Astrocyte of the cerebellum (primary cell): ENCODE measurements around the gene NTM.

Experiments used
- DNase-seq: peaks from one replicate; pipeline ENCODE4 v3.0.0-alpha.2; 2011; ENCODE audit warnings: low read depth
- H3K4me3 ChIP-seq: 2 replicates; pipeline ENCODE4 v1.5.1; 2011; ENCODE audit warnings: mild to moderate bottlenecking, low read depth, low read length, moderate library complexity
- in situ Hi-C: cut with HindIII; loops from 2 replicates; pipeline ENCODE4 v1.10.0; 2017; ENCODE audit warnings: low sequenced_read_pairs
- TF ChIP-seq, protein P1 (sequence below): IDR thresholded peaks from 2 replicates; pipeline ENCODE4 v1.5.1; 2012; ENCODE audit warnings: low read length, low read depth, moderate library complexity, mild to moderate bottlenecking; ENCODE audit errors: missing control alignments

The NTM gene

DNA sequence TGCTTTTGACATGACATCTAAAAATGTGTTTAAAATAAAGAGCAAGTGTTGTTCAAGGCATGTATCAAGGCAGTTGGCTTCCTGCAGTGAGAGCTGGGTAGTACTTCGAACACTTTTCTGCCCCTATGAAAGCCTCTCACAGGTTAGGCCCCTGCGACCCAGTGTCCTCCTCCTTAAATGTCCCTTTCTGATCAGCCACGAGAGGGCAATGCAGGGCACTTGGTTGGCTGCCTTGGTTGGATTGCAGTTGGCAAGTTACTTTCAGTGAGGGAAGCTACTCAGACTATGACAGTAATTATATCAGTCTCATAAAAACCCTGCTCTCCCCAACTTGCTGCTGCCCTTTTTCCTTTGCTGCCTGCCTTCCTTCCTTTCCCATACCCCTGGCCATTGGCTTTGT, 743.8 kb downstream of the NTM start:
- no peak overlapping the region for H3K4me3 ChIP-seq
- TF ChIP-seq, protein P1, sequence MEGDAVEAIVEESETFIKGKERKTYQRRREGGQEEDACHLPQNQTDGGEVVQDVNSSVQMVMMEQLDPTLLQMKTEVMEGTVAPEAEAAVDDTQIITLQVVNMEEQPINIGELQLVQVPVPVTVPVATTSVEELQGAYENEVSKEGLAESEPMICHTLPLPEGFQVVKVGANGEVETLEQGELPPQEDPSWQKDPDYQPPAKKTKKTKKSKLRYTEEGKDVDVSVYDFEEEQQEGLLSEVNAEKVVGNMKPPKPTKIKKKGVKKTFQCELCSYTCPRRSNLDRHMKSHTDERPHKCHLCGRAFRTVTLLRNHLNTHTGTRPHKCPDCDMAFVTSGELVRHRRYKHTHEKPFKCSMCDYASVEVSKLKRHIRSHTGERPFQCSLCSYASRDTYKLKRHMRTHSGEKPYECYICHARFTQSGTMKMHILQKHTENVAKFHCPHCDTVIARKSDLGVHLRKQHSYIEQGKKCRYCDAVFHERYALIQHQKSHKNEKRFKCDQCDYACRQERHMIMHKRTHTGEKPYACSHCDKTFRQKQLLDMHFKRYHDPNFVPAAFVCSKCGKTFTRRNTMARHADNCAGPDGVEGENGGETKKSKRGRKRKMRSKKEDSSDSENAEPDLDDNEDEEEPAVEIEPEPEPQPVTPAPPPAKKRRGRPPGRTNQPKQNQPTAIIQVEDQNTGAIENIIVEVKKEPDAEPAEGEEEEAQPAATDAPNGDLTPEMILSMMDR: peak; percentile 44
- no peak for DNase-seq
- in situ Hi-C loops: no loop called here

DNA sequence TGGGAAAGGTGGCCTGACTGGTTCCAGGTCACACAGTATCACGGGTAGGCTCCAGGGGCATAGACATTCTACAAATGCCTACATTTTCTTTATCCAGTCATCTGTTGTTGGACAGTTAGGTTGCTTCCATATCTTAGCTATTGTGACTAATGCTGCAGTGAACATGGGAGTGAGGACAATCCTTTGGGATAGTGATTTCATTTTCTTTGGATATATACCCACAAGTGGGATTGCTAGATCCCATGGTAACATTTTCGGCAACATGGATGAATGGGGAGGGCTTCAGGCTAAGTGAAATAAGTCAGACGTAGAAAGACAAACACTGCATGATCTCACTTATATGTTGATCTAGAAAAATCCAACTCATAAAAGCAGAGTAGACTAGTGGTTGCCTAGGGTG, 744.3 kb downstream of the NTM start:
- H3K4me3 ChIP-seq: no peak overlapping the region
- in situ Hi-C loops: no loop called here
- DNase-seq: no peak
- TF ChIP-seq, protein P1: no peak

DNA sequence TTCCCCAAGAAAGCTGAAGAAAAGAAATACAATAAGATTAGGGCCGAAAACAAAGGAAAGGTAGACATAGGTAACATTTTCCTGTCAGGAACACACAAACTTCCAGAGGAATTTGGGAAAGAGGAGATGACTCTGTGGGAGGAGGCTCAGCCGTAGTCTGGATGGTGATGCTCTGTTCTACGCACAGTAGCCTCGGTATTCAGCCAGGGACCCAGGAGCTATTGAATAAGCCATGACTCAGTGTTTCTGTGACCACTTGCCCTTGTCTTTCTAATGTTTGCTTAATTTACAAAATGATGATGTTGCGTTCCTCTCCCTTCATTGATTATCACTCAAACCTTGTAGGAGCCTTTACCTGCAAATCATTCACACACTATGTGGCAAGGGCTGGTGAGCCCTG, 745.0 kb downstream of the NTM start:
- no peak for DNase-seq

DNA sequence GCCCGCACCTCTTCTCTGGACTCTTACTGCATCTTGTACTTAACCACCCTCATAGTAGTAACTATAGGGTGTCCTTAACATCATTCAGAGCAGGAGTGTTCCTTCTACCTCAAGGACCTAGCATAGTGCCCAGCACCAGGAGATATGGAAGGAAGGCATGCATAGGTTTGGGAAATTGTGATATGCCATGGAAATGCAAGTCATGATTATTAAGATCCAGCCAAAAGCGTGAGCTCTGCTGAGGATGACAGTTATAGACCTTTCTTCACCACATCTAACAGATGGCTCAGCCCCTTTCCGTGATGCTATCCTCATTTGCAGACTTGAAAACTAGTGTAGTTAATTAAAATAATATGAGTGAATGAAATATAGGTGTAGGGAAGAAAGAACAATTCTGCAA, 746.1 kb downstream of the NTM start:
- no peak overlapping the region for H3K4me3 ChIP-seq
- DNase-seq: no peak
- TF ChIP-seq, protein P1: no peak
- in situ Hi-C loops: no loop called here

More for the DNA sequence above, 745.0 kb downstream of the NTM start:
- TF ChIP-seq, protein P1: no peak
- in situ Hi-C loops: no loop called here
- H3K4me3 ChIP-seq: no peak overlapping the region

DNA sequence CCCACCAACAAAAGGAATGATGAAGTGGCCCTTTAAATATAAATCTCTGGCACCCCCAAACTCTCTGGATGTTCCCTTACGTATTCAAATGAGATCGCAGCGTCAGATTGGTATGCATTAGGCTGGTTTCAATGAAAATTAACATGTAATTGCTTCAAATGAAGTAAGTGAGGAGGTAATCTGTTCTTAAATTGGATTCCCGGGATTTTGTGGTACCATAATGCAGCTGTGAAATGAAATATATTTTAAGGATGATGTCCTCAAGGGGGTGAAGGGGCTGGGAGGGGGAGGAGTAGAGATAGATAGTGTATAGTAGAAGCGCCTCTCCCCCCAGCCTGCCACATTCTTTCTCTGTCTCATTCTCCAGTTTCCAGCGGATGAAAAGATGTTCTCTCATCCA, 748.2 kb downstream of the NTM start:
- DNase-seq: no peak
- TF ChIP-seq, protein P1: no peak

DNA sequence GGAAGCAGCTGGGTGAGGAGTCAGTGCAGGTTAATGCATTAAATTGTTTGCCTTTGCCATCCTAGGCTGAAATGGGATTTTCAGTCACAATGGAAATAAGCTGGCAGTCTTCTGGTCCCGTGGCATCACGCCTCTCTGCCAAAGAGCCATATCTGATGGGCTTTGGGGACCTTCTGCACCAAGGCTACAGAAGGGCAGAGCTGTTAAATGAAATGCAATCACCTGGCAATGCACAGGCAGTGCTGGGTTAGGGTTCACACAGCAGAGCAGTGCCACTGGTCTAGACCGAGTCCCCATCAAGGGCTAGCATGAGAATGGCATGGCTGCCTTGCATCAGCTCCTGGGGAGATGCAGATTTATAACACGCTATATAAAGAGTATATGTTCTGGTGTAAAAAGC, 749.2 kb downstream of the NTM start:
- in situ Hi-C loops: no loop called here
- DNase-seq: no peak
- no peak overlapping the region for H3K4me3 ChIP-seq
- TF ChIP-seq, protein P1: no peak

More for the DNA sequence above, 748.2 kb downstream of the NTM start:
- in situ Hi-C loops: no loop called here
- no peak overlapping the region for H3K4me3 ChIP-seq

DNA sequence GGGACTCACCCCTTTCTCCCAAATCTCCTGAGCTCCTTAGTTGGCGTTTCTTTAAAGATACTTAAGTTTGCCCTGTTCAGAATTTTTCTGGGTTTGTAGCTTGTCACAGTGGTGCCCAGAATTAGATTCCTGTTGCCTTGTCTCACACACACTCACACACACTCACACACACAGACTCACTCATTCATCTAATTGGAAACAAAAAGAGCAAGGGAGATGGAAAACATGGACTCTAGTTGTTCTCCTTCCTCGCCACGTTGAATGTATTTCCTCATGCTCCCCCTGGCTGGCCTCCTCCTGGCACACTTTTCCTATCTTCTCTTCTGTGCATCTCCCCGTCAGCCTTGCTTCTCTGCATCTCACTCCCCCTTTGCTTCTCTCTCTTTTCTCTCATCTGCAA, 752.3 kb downstream of the NTM start:
- TF ChIP-seq, protein P1: no peak
- no peak overlapping the region for H3K4me3 ChIP-seq
- in situ Hi-C loops: no loop called here

More for the DNA sequence above, 752.3 kb downstream of the NTM start:
- no peak for DNase-seq
